Astrocyte of the spinal cord (primary cell): ENCODE measurements around the gene GALNT17.

ENCODE experiments used
- DNase-seq: peaks from one replicate; pipeline ENCODE4 v3.0.0; 2011; ENCODE audit warnings: low read depth, low spot score
- H3K4me3 ChIP-seq: 2 replicates; pipeline ENCODE4 v1.5.1; 2011; ENCODE audit warnings: low read depth, mild to moderate bottlenecking, low read length, moderate library complexity
- in situ Hi-C: cut with HindIII; loops from 2 replicates; pipeline ENCODE4 v1.10.0; 2017; ENCODE audit warnings: low sequenced_read_pairs
- TF ChIP-seq, protein P1 (sequence below): IDR thresholded peaks from 2 replicates; pipeline ENCODE4 v1.5.1; 2012; ENCODE audit warnings: low read depth, mild to moderate bottlenecking, low read length, inconsistent platforms

The GALNT17 gene

DNA sequence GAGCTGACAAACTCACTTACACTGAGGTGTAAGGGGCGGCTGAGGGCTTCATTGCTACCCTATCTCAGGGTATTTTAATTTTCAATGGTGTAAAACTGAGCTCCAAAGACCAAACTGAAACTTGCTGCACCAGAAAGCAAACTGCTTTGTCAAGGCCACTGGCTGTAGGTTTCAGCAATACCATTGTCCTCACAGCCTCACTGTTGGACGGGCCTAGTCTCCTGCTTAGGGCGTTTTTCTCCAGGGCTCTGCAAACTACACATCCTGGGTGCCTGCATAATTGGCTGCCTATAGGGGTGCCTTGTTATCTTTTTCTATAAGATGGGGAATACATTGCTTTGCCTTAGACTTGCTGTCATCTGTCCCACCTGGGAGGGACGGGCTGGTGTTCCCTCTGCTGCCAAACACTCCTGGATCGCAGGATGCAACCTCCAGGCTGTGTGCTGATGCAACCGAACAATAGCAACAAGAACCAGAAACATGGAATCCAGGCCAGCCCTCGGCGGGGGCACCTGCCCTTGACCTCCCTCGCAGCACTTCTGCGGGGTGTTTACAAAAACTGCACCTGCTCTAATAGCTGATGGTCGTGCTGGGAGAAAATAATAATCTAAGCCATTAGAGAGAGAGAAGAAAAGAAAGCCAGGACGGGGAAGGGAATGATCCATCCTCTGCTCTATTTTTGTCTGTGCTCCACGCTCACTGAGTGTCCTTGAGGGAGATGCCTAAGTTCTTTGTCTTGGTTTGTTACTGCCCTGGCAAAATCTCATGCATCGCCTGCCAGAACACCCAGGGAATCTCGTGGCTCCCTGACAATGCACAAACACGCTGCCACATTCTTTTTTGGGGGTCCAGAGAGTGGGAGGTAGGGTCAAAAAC, 104.5 kb downstream of the GALNT17 start:
- in situ Hi-C loops: no loop called here
- TF ChIP-seq, protein P1, sequence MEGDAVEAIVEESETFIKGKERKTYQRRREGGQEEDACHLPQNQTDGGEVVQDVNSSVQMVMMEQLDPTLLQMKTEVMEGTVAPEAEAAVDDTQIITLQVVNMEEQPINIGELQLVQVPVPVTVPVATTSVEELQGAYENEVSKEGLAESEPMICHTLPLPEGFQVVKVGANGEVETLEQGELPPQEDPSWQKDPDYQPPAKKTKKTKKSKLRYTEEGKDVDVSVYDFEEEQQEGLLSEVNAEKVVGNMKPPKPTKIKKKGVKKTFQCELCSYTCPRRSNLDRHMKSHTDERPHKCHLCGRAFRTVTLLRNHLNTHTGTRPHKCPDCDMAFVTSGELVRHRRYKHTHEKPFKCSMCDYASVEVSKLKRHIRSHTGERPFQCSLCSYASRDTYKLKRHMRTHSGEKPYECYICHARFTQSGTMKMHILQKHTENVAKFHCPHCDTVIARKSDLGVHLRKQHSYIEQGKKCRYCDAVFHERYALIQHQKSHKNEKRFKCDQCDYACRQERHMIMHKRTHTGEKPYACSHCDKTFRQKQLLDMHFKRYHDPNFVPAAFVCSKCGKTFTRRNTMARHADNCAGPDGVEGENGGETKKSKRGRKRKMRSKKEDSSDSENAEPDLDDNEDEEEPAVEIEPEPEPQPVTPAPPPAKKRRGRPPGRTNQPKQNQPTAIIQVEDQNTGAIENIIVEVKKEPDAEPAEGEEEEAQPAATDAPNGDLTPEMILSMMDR: no peak

DNA sequence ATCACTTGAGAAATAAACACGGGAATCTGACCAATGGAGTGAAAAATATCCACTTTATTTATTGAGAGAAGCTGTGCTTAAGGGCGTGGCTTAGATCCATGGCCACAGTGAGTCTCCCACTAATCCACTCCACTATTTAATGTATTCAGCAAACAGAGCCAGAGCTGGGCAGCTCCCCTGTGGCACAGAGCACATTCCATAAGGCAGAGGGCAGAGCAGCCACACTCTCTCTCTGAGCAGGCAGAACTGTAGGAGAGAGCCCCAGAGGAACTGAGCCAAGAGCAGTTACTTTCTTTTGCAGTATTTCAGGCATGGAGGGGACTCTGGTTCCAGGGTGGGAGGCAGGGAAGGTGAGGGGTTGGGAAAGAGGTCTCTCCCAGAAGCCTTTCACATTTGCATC, 106.0 kb downstream of the GALNT17 start:
- no peak overlapping the region for H3K4me3 ChIP-seq
- DNase-seq: no peak
- in situ Hi-C loops: no loop called here
- TF ChIP-seq, protein P1: no peak

More for the DNA sequence above, 104.5 kb downstream of the GALNT17 start:
- DNase-seq: no peak
- H3K4me3 ChIP-seq: no peak overlapping the region

GRCh38 chr7:71238581-71239295, 106.8 kb downstream of the GALNT17 start:
- TF ChIP-seq, protein P1: no peak
- no peak overlapping the region for H3K4me3 ChIP-seq
- DNase-seq: no peak
- in situ Hi-C loops: no loop called here

DNA sequence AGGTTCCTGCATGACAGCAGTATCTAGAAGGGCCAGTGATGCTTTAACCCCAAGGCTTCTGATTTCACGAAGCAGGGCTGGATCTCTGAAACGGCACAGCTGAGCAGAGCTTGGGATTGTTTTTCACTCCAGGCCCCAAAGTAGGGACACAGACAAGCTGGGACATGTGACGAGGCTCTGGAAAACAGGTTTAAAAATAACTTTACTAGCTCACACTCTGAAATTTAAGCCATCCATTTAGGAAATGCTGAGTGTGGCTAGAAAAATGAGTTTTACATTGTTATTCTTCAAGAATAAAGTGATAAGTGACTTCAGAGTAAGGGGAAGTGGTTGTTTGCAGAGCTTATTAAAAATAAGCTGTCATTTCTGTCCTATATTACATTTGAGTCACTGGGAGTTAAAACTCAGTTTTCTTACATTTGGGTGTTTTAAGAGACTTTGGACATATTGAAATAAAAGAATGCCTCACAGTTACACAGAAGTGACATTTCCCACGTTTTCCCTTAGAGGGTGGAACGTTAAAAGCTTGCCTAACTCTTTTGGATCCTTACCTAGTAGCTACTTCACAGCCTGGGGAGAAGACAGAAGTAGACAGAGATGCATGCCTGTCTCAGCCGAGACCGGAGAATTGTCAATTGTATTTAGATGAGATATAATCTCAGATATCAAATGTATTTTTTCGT, 107.8 kb downstream of the GALNT17 start:
- no peak overlapping the region for H3K4me3 ChIP-seq
- TF ChIP-seq, protein P1: no peak
- no peak for DNase-seq
- in situ Hi-C loops: no loop called here

GRCh38 chr7:71243736-71244410, 111.9 kb downstream of the GALNT17 start:
- H3K4me3 ChIP-seq: no peak overlapping the region
- no peak for DNase-seq
- in situ Hi-C loops: no loop called here
- TF ChIP-seq, protein P1: no peak

DNA sequence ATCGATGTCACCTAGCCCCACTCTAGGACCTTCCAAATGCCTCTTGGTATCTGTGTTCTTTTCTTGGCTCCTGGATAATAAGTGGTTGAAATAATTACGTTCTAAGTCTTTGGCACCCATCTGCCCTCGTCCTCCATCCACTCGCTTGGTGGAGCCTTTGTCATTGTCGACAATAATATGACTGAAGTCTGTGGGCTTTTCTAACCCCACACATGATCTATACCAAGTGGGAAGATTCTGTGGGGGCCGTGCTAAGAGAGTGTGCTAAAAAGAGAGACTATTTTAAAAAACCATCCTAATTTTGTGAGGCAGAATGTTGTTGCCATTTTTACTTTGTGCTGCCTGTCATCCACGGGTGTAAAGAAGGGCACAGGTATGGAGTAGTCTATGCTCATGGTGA, 113.1 kb downstream of the GALNT17 start:
- in situ Hi-C loops: no loop called here
- TF ChIP-seq, protein P1: no peak
- no peak overlapping the region for H3K4me3 ChIP-seq
- no peak for DNase-seq
